Glutamatergic neuron (in vitro differentiated cells): ENCODE measurements around the gene SAMD4A. TPM values are rescaled to one million over a fixed set of nuclear protein-coding genes. Genes with fewer than 3 reads are reported as not detected.

ENCODE experiments used
- DNase-seq: peaks from one replicate; pipeline ENCODE4 v3.0.0; 2022
- H3K27ac Mint-ChIP-seq: one replicate; pipeline ENCODE4 v1.8.0; 2020; ENCODE audit warnings: mild to moderate bottlenecking, mixed read lengths, inconsistent platforms; ENCODE audit not compliant: unreplicated experiment
- H3K27me3 Mint-ChIP-seq: one replicate; pipeline ENCODE4 v1.8.0; 2020; ENCODE audit warnings: mild to moderate bottlenecking, moderate library complexity, mixed read lengths, inconsistent platforms; ENCODE audit not compliant: unreplicated experiment
- H3K36me3 Mint-ChIP-seq: one replicate; pipeline ENCODE4 v1.8.0; 2020; ENCODE audit warnings: mild to moderate bottlenecking, mixed read lengths, inconsistent platforms; ENCODE audit not compliant: unreplicated experiment
- H3K4me1 Mint-ChIP-seq: one replicate; pipeline ENCODE4 v1.8.0; 2020; ENCODE audit warnings: mild to moderate bottlenecking, low read depth, mixed read lengths, inconsistent platforms; ENCODE audit not compliant: unreplicated experiment
- H3K4me3 Mint-ChIP-seq: one replicate; pipeline ENCODE4 v1.8.0; 2020; ENCODE audit warnings: mild to moderate bottlenecking, mixed read lengths, inconsistent platforms; ENCODE audit not compliant: unreplicated experiment
- H3K9me3 Mint-ChIP-seq: one replicate; pipeline ENCODE4 v1.8.0; 2020; ENCODE audit warnings: mild to moderate bottlenecking, moderate library complexity, mixed read lengths, inconsistent platforms; ENCODE audit not compliant: unreplicated experiment
- CTCF ChIP-seq: fragments of 200-600 bp; sonication (generic); IDR thresholded peaks from one replicate; pipeline ENCODE4 v1.5.0; 2021; ENCODE audit not compliant: partially characterized antibody, unreplicated experiment
- total RNA-seq: library from RNA; stranded (reverse); fragmentation: NEBNext Ultra II Directional; extraction: Animal tissue kit (Norgen Biotek cat#: 25700); gene quantifications from one replicate; pipeline ENCODE4 v1.2.1, GENCODE V29; 2021; ENCODE audit not compliant: unreplicated experiment

SAMD4A gene
- total RNA-seq, 1 donor from 2014 or later = 0.56 TPM

DNA sequence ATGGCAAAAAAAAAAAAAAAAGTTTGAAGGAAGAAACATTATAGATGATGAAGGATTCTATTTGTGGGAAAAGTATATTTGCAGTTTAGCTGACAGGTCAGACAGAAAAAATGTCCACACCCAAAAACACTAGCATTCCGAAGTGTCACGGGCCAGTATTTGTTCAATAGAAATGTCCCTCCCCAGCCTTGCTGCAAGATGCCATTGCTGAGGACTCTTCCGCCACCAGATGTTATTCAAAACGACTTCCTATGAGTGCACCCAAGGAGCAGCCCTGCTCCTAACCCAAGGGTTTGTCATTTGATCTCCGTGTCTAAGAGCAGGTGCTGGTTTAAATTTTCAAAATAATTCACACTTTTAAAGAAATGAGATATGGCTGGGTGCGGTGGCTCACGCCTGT lies 172.6 kb downstream of the SAMD4A start:
- Mint-ChIP-seq H3K9me3 (peaks cover 4% of the 10 kb centered on the region), H3K4me1 (no peaks in the 10 kb centered on the region), H3K27me3 (no peaks in the 10 kb centered on the region), H3K4me3 (no peak overlapping the region), H3K36me3 (no peaks in the 10 kb centered on the region), H3K27ac (no peak overlapping the region)
- no peak for DNase-seq
- TF ChIP-seq CTCF = no peak

DNA sequence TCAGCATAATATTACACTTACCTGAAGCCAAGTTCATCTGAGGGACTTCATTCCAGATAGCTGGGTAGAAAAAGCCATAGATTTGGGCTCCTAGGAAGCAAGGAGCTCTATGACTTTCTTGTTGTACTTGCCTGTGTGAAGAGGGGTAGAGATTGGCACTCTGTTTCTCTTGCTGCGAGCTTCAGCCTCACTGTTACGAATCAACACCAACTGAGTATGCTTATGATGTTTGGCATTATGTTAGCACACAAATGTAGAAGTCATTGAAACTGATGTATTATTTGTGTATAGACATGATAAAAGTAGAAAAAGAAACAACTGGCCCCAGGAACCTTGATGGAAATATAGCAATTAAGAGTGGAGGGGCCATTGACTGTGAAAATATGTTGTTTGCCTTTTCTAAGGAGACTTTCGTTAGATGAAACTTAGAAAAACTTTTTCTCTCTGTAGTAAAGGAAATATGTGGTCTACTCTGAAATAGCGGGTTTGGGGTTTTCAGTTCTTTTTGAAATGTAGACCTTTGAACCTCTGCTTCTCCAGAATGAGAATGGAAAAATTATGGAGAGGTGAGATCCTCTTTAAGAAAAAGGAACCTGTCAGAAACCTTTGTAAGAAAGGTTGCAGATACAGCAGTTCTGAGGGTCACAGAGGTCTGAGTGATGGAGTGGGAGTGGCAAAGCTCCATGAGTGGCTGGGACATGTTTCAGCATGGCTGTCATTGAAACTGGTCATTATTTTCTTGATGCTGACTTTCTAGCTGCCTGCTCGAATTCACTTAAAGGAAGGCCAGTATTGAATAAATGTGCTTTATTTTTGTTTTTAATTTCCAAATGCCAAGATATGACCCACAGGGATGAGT lies 175.8 kb downstream of the SAMD4A start:
- peaks cover 2% of the 10 kb centered on the region for H3K9me3 Mint-ChIP-seq
- no peak for TF ChIP-seq CTCF

DNA sequence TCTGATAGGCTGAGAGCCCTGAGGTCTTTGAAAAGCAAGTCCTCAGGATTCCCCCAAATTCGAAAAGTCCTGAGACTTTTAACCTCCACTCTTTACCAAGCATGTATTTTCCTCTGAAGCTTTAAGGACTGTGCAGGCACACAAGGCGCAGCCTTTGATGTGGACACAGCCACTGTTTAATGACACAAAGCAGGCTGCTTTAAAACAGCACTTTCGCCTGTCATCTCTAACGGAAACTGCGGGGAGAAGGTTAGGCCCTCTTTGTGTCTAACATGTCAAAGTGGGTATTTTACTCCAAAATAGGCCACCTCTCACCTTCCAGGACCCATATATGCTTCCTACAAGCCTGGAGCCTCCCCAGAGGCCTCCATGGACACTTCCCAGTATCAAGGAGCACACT lies 176.5 kb downstream of the SAMD4A start:
- H3K4me3 Mint-ChIP-seq = no peak overlapping the region
- H3K36me3 Mint-ChIP-seq = no peaks in the 10 kb centered on the region
- no peak overlapping the region for H3K27ac Mint-ChIP-seq
- TF ChIP-seq CTCF = no peak
- no peaks in the 10 kb centered on the region for H3K27me3 Mint-ChIP-seq
- H3K9me3 Mint-ChIP-seq = no peaks in the 10 kb centered on the region
- DNase-seq = no peak
- no peaks in the 10 kb centered on the region for H3K4me1 Mint-ChIP-seq

More for the DNA sequence above, 175.8 kb downstream of the SAMD4A start:
- Mint-ChIP-seq H3K36me3 (no peaks in the 10 kb centered on the region), H3K27me3 (no peaks in the 10 kb centered on the region), H3K27ac (no peak overlapping the region), H3K4me1 (no peaks in the 10 kb centered on the region), H3K4me3 (no peak overlapping the region)
- no peak for DNase-seq

DNA sequence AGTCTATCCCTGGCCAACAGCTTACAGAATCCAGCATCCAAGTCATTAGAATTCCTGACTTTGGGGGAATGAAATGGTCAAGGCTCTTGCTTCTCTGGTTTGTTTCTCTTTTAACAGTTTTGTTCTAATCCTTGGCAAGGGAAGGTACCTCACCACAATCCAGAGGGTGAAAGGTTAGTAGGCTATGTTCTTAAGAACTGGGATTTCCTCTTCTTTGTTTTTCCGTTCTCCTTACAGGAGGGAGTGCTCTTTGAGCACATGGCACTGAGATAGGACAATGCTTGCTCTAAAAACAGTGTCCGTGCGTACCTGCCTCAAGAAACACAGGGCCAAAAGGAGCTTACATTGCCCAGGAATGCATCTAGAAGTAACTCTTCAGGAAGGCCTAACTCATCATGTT lies 179.1 kb downstream of the SAMD4A start:
- Mint-ChIP-seq H3K4me1 (no peaks in the 10 kb centered on the region), H3K27ac (no peak overlapping the region), H3K27me3 (no peaks in the 10 kb centered on the region), H3K4me3 (no peak overlapping the region), H3K36me3 (no peaks in the 10 kb centered on the region), H3K9me3 (no peaks in the 10 kb centered on the region)
- no peak for TF ChIP-seq CTCF
- DNase-seq = no peak

- no peak overlapping the region for H3K4me3 Mint-ChIP-seq
- H3K27ac Mint-ChIP-seq = no peak overlapping the region
- H3K36me3 Mint-ChIP-seq = no peaks in the 10 kb centered on the region
- no peak for TF ChIP-seq CTCF
- no peaks in the 10 kb centered on the region for H3K9me3 Mint-ChIP-seq
- no peaks in the 10 kb centered on the region for H3K4me1 Mint-ChIP-seq
- DNase-seq = no peak
- H3K27me3 Mint-ChIP-seq = no peaks in the 10 kb centered on the region
These were observed 180.7 kb downstream of the SAMD4A start for GRCh38 chr14:54747616-54748015.
